Omental fat pad (tissue), 4 donors: Measurements from ENCODE around the gene FGFBP2. TPM values are rescaled to one million over a fixed set of nuclear protein-coding genes. Genes with fewer than 3 reads are reported as not detected.

Source experiments
- ATAC-seq: fragments of 150-250 bp; one replicate; pipeline ENCODE4 v1.9.1; 2016; ENCODE audit warnings: mild to moderate bottlenecking, moderate library complexity; ENCODE audit not compliant: low FRiP score
- DNase-seq: peaks from one replicate; pipeline ENCODE4 v3.0.0-alpha.2; 2019; ENCODE audit warnings: low spot score
- CTCF ChIP-seq, 3 donors: fragments of 450-650 bp; IDR thresholded peaks; one replicate each; pipeline ENCODE4 v1.5.1; 2016 to 2017; ENCODE audit warnings: antibody characterized with exemption in 3 of 3, mild to moderate bottlenecking in 3 of 3, moderate library complexity in 2 of 3
- total RNA-seq, 4 donors: library from RNA; depleted of rRNA; stranded (reverse); fragments of >200 nt; gene quantifications; one replicate each; pipeline ENCODE4 v1.1.0, GENCODE V29; 2016

Gene FGFBP2
- total RNA-seq, 4 donors from 2014 or later = 4.7 to 34.8 (median 20.9) TPM

- TF ChIP-seq CTCF (IDR thresholded peaks at IDR 0.05) = no peak
- no peak for ATAC-seq
Observed at GRCh38 chr4:15988222-15988621, 25.2 kb upstream of the FGFBP2 start.

GRCh38 chr4:15986907-15987306 lies 23.9 kb upstream of the FGFBP2 start:
- no peak for DNase-seq
- ATAC-seq = no peak
- no peak for TF ChIP-seq CTCF (IDR thresholded peaks at IDR 0.05)

More at GRCh38 chr4:15988222-15988621, 25.2 kb upstream of the FGFBP2 start:
- no peak for DNase-seq

- TF ChIP-seq CTCF (IDR thresholded peaks at IDR 0.05) = no peak
- ATAC-seq = no peak
- no peak for DNase-seq
Observed at GRCh38 chr4:15983610-15984009, 20.6 kb upstream of the FGFBP2 start.

- no peak for DNase-seq
- no peak for TF ChIP-seq CTCF (IDR thresholded peaks at IDR 0.05)
- ATAC-seq = no peak
Observed at GRCh38 chr4:15982842-15983524, 20.0 kb upstream of the FGFBP2 start.

GRCh38 chr4:15976456-15977447 lies 13.8 kb upstream of the FGFBP2 start:
- no peak for TF ChIP-seq CTCF (IDR thresholded peaks at IDR 0.05)
- no peak for DNase-seq
- ATAC-seq = no peak

GRCh38 chr4:15971068-15971801 lies 8.3 kb upstream of the FGFBP2 start:
- no peak for TF ChIP-seq CTCF (IDR thresholded peaks at IDR 0.05)
- no peak for DNase-seq
- ATAC-seq = no peak
